GM10266 (cell line): ENCODE data around the gene TANC1.
"Not testable (repeated sequence)": the region's sequence is repeated elsewhere in the genome, so short reads cannot be mapped to it uniquely, and the experiment has no call there.

Source experiments
- DNase-seq: peaks from one replicate; pipeline ENCODE4 v3.0.0; 2012; ENCODE audit errors: extremely low spot score
- TF ChIP-seq, protein P1 (sequence below): IDR thresholded peaks from 2 replicates; pipeline ENCODE4 v1.5.1; 2012; ENCODE audit warnings: mild to moderate bottlenecking, low read depth; ENCODE audit not compliant: control insufficient read depth, insufficient read depth; ENCODE audit errors: missing control alignments

Gene TANC1

DNA sequence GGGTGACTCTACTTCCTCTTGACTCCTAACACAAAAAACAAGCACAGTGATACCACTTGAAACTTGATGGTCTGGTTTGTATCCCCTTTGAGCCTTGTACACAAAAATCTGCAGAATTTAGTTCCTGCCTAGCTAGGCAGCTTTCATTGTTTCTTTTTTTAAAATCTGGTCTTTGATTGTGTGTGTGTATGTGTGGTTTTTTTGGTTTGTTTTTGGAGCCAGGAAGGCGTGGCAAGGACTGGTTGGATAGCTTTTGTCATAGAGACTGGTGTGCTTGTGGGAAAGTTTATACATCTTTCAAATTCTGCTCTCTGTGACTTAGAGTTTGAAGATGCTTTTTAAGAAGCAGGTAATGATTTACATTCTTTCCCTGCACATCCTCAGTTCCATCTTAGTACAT, 127.4 kb downstream of the TANC1 start:
- TF ChIP-seq, protein P1, sequence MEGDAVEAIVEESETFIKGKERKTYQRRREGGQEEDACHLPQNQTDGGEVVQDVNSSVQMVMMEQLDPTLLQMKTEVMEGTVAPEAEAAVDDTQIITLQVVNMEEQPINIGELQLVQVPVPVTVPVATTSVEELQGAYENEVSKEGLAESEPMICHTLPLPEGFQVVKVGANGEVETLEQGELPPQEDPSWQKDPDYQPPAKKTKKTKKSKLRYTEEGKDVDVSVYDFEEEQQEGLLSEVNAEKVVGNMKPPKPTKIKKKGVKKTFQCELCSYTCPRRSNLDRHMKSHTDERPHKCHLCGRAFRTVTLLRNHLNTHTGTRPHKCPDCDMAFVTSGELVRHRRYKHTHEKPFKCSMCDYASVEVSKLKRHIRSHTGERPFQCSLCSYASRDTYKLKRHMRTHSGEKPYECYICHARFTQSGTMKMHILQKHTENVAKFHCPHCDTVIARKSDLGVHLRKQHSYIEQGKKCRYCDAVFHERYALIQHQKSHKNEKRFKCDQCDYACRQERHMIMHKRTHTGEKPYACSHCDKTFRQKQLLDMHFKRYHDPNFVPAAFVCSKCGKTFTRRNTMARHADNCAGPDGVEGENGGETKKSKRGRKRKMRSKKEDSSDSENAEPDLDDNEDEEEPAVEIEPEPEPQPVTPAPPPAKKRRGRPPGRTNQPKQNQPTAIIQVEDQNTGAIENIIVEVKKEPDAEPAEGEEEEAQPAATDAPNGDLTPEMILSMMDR: no peak
- DNase-seq: no peak

DNA sequence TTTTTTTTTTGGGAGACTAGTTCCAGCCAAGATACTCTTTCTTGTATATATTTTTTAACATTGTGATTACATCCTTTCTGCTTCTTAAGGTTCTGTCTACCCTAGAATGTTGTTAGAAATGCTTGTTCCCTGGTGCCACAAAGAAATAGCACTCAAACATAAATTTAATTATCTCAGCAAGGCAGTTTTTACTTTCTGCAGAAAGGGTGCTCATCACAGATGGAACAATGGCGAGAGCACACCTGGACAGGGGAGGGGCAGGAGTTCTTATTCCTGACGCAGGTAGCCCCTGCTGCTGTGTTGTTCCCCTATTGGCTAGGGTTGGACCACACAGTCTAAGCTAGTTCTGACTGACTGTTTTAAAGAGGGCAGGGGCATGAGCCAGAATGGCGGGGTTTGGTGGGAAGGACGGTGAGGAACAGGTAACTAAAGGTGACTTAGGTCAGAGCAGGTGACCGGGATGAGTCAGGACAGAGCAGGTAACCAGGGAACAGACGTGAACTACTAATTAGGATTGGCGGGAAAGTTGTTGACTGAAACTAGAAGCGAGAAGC, 127.9 kb downstream of the TANC1 start:
- not testable (repeated sequence) for DNase-seq

DNA sequence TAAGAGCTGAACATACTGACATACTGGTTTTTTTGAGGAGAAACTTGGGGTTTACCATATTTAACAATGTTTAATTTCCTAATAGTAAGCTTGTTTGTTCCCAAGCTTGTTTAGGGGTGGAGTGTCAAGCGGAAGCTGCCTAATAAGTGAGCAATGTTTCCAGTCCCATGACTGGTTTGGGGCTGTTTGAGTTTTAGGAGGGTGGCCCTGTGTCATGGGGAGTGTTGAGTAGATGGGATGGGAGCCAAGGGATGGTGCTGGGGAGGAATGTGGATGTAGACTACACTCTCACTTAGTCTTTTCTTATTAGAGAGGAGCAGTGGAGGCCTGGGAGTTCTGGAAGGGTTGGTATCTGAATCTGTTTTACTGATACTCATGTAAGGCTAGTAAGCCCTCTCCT, 128.5 kb downstream of the TANC1 start:
- DNase-seq: no peak

DNA sequence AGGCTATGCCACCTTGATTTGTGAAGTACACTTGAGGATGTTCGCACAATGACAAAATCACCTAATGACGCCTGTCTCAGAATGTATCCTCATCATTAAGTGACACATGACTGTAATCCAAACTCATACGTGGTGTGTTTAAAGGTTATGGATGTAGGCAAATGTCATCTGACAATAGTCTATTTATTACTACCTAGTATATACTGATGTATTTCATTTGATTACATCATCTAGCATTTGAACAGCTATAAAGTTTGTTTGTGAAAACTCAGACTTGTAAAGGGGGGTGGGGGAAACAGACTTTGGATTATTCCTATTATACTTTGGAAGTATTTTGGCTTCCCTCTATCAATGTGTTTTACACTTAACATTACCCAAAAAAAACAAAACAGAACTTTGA, 129.9 kb downstream of the TANC1 start:
- DNase-seq: no peak
- TF ChIP-seq, protein P1: no peak

More for the DNA sequence above, 128.5 kb downstream of the TANC1 start:
- TF ChIP-seq, protein P1: no peak

DNA sequence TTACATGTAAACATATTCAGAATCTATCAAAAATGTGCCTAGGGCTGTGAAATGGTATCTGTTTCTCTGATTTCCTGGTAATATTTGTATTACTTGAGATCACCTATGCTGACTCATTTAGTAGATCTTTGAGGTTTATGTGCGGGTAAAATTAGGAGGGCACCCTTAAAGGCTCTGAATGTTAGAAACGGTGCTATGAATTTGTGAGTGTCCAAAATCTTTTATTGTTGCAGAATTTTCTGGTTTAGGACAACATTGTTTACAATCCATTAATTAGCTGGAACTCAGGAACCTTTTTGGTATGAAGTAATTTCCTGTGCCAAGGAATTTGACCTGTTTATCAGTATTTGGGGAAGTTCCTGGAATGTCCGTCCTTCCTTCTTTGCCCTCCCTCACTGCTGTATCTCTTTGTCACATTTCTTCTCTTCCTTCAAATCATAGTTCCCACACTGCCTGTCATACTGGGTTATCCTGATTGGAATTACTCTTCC, 130.5 kb downstream of the TANC1 start:
- TF ChIP-seq, protein P1: no peak

DNA sequence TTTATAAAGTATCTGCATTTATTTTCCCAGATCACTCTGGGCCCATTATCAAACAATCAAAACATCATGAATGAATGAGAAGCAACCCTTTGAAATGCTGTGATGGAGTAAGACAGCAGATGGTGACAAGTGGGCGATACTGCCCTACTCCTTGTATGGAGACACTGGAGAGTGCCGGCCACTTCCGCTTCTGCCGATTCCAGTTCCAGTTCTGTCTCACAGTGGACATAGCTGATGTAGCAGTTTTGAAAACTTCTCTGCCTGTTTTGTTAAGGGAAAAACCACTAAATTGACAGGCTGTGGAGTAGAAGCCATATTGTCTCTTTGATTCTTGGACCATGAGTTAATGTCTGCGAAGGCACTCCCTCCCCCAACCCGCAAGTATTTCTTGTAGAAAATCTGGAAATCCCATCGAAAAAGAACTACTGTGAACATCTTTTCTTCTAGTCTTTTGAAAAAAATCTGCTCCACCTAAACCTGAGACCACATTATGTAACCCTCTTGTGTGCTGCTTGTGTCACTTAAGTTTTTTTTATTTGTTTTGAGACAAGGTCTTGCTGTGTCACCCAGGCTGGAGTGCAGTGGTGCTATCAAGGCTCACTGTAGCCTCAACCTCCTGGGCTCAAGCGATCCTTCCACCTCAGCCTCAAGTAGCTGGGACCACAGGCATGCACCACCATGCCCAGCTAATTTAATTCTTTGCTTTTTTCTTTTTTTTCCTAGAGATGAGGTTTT, 133.5 kb downstream of the TANC1 start:
- TF ChIP-seq, protein P1: no peak
- DNase-seq: no peak

More for the DNA sequence above, 130.5 kb downstream of the TANC1 start:
- DNase-seq: no peak

DNA sequence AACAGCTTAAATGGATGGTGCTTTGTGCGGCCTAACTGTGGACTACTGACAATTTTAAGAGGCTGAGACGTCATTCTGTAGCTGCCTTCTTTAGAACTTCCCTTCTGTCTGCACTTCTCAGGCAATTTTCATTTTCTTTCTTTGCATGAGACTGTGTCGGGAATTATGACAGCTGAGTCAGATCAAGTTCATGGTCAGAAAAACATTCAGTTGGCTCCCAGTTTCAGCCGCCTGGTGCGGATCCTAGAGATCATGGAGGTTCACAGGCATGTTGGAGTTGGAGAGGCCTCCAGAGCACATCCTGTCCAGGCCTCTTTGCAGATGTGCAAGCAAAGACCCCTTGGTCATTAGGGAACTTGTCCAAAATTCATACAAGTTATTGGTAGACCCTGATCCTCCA, 135.0 kb downstream of the TANC1 start:
- DNase-seq: no peak
- TF ChIP-seq, protein P1: no peak

DNA sequence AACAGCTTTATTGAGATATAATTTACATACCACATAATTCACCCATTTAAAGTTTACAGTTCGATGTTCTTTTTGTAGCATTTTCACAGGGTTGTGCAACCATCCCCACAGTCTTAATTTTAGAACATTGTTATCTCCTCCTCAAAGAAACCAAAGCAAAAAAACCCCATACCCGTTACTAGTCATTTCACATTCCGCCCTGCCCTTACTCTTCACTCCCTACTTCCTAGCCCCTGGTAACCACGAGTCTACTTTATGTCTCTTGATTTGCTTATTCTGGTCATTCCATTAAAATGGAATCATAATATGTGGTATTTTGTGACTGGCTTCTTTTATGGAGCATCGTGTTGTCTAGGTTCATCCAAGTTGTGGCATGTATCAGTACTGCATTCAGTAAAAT, 137.7 kb downstream of the TANC1 start:
- TF ChIP-seq, protein P1: no peak
- no peak for DNase-seq
